Measurements from ENCODE around the gene GRID2IP. TPM values are rescaled to one million over a fixed set of nuclear protein-coding genes. Genes with fewer than 3 reads are reported as not detected.

Gene GRID2IP
- total RNA-seq, 2 experiments from 2014 or later: 0.40 to 0.50 TPM

GRCh38 chr7:6530626-6531491 lies 20.4 kb downstream of the GRID2IP start:
- ChIA-PET CTCF (interaction anchor here (1.4 kb wide), 1 partner anchor 44 kb away, joined by 3 read pairs; no protein-coding TSS in a partner anchor), POLR2A (no interaction called here)

DNA sequence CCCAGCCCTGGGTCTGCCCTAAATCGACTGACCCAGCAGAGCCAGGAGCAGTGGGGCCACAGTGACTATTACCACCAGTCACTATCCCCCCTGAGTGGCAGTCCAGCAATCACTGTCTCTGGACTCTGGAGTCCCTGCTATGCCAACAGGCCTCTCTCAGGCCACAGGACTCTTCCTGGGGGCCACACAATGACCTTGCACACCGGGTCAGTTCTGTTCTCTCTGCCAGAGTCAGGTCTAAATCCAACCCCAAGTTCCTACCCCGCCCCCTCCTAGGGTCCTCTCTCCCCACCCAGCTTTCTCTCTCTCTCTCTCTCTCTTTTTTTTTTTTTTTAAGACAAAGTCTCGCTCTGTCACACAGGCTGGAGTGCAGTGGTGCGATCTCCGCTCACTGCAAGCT lies 21.6 kb downstream of the GRID2IP start:
- ChIA-PET CTCF (no interaction called here), POLR2A (no interaction called here)

- CTCF ChIA-PET: interaction anchor here (1.0 to 2.0 kb wide), 3 partner anchors 8 to 31 kb away, joined by 3 to 6 read pairs (median 4); no protein-coding TSS in a partner anchor
- POLR2A ChIA-PET: no interaction called here
Measured at GRCh38 chr7:6528401-6529130, 22.7 kb downstream of the GRID2IP start.

GRCh38 chr7:6526997-6527378 lies 24.3 kb downstream of the GRID2IP start:
- POLR2A ChIA-PET: no interaction called here

DNA sequence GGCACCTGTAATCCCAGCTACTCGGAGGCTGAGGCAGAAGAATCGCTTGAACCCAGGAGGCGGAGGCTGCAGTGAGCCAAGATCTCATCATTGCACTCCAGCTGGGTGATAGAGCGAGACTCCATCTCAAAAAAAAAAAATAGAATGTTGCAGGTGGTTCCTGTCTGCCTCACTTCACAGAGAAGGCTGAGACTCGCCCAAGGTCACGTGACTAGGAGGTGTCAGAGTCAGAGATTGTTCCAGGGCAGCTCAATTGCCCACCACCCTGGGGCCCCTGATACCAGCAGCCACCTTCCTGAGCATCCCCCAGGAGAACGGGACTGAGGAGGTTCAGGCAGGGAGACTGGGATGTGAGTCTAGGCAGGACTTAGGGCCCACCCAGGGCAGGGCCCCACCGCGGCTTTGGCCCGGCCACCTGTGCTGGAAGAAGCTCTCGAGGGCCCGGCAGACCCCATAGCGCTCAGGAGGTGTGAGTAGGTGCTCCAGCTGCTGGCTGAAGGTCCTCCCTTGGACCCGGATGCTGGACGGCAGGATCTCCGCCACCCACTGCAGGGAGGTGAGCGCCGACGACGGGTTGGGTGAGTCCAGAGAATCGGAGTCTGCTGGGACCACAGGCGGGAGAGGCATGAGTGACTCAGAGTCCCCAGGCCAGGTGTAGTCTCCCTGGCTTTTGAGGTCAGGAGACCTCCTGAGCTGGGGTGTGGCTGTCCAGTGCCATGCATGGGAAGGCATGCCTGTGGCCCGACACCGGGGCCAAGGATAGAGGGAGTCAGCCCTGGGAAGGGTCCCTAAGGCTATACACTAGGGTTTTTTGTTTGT lies 30.9 kb downstream of the GRID2IP start:
- POLR2A ChIA-PET: no interaction called here
- CTCF ChIA-PET: interaction anchor here (0.6 kb wide), 1 partner anchor 417 kb away, joined by 4 read pairs; no protein-coding TSS in a partner anchor

More at GRCh38 chr7:6526997-6527378, 24.3 kb downstream of the GRID2IP start:
- CTCF ChIA-PET: interaction anchor here (1.1 to 2.0 kb wide), 3 partner anchors 10 to 48 kb away, joined by 4 to 6 read pairs (median 4); no protein-coding TSS in a partner anchor

GRCh38 chr7:6516387-6516983 lies 34.8 kb downstream of the GRID2IP start:
- POLR2A ChIA-PET: no interaction called here
- CTCF ChIA-PET: interaction anchor here (0.7 to 1.5 kb wide), 10 partner anchors 9 to 341 kb away, joined by 3 to 6 read pairs (median 3); no protein-coding TSS in a partner anchor

- CTCF ChIA-PET: no interaction called here
- POLR2A ChIA-PET: no interaction called here
Measured at GRCh38 chr7:6513541-6513940, 37.7 kb downstream of the GRID2IP start.

DNA sequence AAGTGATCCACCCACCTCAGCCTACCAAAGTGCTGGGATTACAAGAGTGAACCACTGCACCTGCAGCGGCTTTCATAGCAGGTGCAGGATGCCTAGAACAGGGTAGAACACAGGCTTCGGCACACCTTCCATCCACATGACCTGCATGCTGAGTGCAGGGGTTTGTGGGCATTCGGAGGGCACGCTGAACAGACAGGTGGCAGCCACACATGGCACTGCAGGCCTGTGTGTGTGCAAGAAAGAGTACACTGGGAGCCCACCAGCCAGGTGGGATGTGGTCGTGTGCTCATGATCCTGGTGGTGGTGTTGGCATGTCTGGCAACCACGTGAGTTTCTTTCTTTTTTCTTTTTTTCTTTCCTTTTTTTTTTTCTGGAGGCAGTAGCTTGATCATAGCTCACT lies 38.4 kb downstream of the GRID2IP start:
- POLR2A ChIA-PET: no interaction called here
- CTCF ChIA-PET: no interaction called here

GRCh38 chr7:6510476-6511133 lies 40.7 kb downstream of the GRID2IP start:
- POLR2A ChIA-PET: no interaction called here
- CTCF ChIA-PET: interaction anchor here (0.5 to 1.9 kb wide), 3 partner anchors 11 to 216 kb away, joined by 3 to 6 read pairs (median 3); no protein-coding TSS in a partner anchor

DNA sequence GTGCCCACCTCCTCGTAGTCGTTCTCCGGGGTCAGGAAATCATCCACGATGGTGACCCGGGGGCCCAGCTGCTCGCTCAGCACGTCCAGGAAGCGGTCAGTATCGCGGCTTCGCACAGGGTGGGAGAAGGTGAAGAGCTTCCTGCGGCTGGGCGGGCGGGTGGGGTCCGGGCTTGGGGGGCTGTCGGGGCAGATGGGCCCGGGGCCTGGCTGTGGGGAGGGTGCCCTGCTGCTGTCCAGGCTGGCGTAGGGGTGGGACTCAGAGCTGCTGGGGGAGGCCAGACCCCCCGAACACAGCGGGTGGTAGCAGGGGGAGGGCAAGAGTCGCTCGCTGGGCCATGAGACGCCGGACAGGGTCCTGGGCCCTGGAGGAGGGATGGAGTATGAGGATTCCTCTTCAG lies 42.3 kb downstream of the GRID2IP start:
- ChIA-PET CTCF (interaction anchor here (1.0 kb wide), 1 partner anchor 94 kb away, joined by 3 read pairs; no protein-coding TSS in a partner anchor), POLR2A (no interaction called here)

DNA sequence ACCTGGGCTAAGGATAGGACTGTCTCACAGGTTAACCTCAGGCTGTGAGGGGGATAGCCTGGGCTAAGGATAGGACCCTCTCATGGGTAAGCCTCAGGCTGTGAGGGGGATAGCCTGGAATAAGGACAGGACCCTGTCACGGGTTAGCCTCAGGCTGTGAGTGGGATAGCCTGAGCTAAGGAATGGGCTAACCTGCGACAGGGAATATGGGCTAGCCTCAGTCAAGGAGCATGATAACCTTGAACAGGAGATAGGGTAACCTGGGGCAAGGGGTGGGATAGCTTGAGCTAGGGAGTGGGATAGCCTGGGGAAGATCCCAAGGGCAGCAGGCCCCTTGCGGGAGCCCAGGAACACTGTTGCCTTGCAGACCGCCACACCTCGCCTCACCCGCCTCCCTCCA lies 42.7 kb downstream of the GRID2IP start:
- CTCF ChIA-PET: interaction anchor here (0.8 to 1.0 kb wide), 2 partner anchors 50 to 94 kb away, joined by 3 read pairs; no protein-coding TSS in a partner anchor
- POLR2A ChIA-PET: no interaction called here

- CTCF ChIA-PET: interaction anchor here (0.8 to 1.4 kb wide), 3 partner anchors 8 to 95 kb away, joined by 3 read pairs; no protein-coding TSS in a partner anchor
Measured at GRCh38 chr7:6507906-6508305, 43.4 kb downstream of the GRID2IP start.

DNA sequence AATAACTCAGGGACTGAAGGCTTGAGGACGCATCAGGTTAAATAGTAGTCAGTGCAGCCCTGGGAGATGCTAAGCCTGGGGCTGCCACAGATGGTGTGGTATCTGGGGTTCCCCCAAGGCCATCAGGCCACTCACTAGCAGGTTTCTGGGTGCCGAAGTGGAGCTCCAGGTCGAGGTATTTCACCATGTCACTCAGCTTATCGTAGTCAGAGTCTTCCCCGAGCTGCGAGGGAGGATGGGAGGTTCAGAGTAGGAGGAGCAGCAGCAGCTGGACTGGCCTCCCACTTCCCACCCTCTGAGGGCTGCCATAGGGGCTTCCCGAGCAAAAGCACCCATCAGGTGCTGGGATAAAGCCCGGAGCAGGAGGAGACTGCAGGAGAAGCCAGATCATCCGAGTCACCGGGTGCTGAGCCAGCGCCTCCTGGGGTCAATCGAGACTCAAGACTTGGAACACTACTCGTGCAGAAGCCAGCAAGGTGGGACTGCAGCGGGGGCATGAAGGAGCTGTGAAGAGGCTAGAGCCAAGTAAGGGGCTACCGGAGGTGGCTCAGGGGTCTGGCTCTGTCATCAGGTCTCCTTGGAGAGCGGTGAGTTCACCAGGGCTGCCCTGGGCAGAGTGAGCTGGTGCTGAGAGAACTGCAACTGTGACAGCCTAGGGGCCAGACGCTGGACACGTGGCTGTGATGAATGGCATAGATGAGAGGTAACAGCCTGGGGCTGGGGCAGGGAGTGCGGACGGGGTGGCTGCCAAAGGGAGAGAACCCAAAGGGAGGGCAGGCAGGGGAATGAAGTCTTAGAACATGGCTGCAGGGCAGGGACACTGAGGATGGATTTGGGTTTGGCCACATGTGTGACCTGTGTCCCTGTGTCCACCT lies 45.3 kb downstream of the GRID2IP start:
- POLR2A ChIA-PET: no interaction called here

More at GRCh38 chr7:6507906-6508305, 43.4 kb downstream of the GRID2IP start:
- POLR2A ChIA-PET: no interaction called here

DNA sequence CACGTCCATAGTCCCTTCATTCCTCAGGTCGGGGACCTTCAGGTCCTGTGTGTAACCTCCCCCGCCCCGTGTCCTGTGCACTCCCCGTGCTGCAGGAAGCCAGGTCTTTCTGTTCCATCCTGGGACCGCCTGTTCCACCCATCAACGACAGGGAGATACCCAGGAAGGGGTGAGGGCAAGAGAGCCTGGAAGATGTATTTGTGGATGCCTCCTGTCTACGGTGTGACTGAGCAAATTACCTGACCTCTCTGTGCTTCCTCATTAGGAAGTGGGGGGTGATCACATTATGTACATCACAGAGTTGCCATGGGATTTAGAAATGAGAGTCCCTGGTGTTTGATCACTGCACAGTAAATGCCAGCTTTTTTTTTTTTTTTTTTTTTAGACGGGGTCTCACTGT lies 46.3 kb downstream of the GRID2IP start:
- POLR2A ChIA-PET: no interaction called here
- CTCF ChIA-PET: no interaction called here

More for the DNA sequence above, 45.3 kb downstream of the GRID2IP start:
- CTCF ChIA-PET: interaction anchor here (0.9 to 1.2 kb wide), 2 partner anchors 10 to 17 kb away, joined by 3 to 4 read pairs; no protein-coding TSS in a partner anchor

DNA sequence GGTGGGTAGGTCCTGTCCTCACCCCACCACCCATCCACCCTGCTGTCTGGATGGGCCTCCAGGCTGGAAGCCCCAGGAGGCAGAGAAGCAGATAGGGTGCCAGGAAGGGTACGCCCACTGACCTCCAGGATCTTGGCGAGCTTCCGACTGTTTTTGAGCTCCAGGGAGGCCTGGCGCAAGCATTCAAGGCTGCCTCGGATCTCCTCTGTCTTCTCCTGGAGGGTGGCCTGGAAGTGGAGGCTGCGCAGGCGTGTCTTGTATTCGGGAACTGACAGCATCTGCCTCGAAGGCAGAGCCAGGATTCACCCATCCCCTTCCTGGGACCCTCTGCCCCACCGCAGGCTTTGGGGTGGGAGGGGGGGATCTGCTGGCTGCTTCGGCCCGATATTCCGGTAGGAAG lies 48.4 kb downstream of the GRID2IP start:
- CTCF ChIA-PET: no interaction called here
- POLR2A ChIA-PET: no interaction called here

DNA sequence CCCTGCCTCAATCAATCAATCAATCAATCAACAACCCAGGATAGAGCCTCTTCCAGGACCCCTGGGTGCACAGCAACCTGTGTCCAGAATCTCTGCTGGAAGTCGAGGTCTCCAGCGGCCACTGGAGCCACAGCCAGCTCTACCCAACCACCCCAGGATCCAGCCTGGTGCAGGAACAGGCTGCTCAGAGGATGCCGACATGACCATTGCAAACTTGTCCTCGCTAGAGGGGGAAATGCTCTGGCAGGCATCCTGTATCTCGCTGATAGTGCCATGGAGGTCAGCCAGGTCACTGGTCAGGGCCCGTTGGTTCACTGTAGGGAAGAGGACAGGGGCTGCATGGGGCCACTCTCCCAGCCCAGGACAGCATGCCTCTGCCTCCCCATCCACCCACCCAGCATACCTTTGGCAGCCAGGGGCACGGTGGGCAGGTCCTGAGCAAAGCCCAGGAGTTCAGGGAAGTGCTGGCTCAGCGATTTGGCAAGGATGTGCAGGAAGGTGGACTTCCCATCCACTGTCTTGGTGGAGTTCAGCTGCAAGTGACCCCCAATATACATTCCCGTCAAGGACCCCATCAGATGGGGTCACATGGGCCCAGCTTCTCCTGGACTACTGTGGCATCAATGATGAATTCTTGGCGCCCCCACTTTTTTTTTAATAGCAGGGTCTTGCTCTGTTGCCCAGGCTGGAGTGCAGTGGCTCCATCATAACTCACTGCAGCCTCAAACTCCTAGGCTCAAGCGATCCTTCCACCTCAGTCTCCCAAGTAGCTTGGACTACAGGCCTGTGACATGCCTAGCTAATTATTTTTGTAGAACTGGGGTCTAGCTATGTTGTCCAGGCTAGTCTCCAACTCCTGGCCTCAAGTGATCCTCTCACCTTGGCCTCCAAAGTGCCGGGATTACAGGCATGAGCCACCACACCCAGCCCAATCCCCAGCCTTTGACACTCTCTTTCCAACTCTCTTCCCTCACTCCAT lies 49.4 kb downstream of the GRID2IP start:
- ChIA-PET CTCF (no interaction called here), POLR2A (no interaction called here)

- POLR2A ChIA-PET: no interaction called here
- CTCF ChIA-PET: no interaction called here
Measured at GRCh38 chr7:6500691-6501090, 50.6 kb downstream of the GRID2IP start.

All from activated CD8-positive, alpha-beta memory T cell treated with anti-CD3 and anti-CD28 coated beads for 36 hours (primary cell).